ENCODE results near the gene LTB4R.

DNA sequence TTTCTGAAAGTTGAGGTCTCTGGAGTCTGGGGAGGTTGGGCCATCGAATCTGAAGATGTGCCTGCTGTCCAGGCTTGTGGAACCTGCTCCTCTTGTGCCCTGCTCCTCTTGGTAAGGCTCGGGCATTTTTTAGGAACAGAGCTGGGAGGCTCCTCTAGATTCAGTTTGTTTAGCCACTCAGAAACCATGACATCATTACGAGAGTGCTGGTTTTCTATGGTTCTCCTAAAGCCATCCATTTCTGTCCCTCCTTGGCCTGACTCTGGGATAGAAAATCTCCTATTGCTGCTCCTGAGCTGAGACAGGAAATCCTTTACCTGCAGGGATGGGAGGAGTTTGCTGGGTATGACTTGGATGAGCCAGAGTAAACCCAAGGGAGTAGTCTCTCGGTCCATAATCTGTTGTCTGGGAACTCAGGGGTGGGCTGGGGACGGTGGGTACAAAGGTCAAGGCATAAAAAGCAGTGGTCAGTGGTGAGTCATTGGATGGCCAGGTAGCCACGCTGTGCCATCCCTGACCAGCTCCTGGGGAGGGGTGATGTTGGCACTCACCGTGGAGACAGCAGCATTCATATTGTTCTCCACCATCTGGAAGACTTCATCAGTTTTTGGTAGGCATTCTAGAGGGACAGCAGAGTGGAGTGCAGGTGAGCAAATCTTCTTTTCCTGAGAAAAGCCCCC, 26.0 kb downstream of the LTB4R start:
- TF ChIP-seq, protein P1, sequence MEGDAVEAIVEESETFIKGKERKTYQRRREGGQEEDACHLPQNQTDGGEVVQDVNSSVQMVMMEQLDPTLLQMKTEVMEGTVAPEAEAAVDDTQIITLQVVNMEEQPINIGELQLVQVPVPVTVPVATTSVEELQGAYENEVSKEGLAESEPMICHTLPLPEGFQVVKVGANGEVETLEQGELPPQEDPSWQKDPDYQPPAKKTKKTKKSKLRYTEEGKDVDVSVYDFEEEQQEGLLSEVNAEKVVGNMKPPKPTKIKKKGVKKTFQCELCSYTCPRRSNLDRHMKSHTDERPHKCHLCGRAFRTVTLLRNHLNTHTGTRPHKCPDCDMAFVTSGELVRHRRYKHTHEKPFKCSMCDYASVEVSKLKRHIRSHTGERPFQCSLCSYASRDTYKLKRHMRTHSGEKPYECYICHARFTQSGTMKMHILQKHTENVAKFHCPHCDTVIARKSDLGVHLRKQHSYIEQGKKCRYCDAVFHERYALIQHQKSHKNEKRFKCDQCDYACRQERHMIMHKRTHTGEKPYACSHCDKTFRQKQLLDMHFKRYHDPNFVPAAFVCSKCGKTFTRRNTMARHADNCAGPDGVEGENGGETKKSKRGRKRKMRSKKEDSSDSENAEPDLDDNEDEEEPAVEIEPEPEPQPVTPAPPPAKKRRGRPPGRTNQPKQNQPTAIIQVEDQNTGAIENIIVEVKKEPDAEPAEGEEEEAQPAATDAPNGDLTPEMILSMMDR (IDR thresholded peaks at IDR 0.05 in 8 of 11, conservative IDR thresholded peaks at IDR 0.05 in 3 of 11) = no peak
- no peak for TF ChIP-seq POLR2A (IDR thresholded peaks at IDR 0.05)
- no peak for TF ChIP-seq POLR2AphosphoS5 (IDR thresholded peaks at IDR 0.05)

Data from spleen (tissue), 7 donors.